CD8-positive, alpha-beta memory T cell (primary cell): ENCODE results near the gene C10orf71. TPM values are rescaled to one million over a fixed set of nuclear protein-coding genes. Genes with fewer than 3 reads are reported as not detected.

Experiments
- CTCF ChIA-PET: fragments of 350-600 bp; sonication (Branson Sonifier 250); formaldehyde crosslinking; loops from one replicate; lab custom pipeline; 2021; ENCODE audit warnings: antibody characterized with exemption; lab: Charles Lee
- POLR2A ChIA-PET: fragments of 350-600 bp; sonication (Branson Sonifier 250); formaldehyde crosslinking; loops from one replicate; lab custom pipeline; 2021; ENCODE audit warnings: antibody characterized with exemption; lab: Charles Lee
- DNase-seq, 5 donors: peaks; one replicate each; pipeline versions ENCODE4 v3.0.0 to v3.0.0-alpha.2; 2020 to 2022; ENCODE audit warnings: mixed read lengths in 1 of 5
- H3K27ac ChIP-seq: one replicate; pipeline ENCODE4 v1.7.0; 2013; ENCODE audit warnings: low read depth, mild to moderate bottlenecking, low read length, moderate library complexity
- H3K27me3 ChIP-seq: 2 replicates; pipeline ENCODE4 v1.7.0; 2013; ENCODE audit warnings: low read length, mild to moderate bottlenecking; ENCODE audit not compliant: insufficient read depth, poor library complexity, severe bottlenecking
- H3K36me3 ChIP-seq: 2 replicates; pipeline ENCODE4 v1.7.0; 2013; ENCODE audit warnings: mild to moderate bottlenecking, low read length, moderate library complexity; ENCODE audit not compliant: insufficient read depth
- H3K4me1 ChIP-seq: 2 replicates; pipeline ENCODE4 v1.7.0; 2013; ENCODE audit warnings: mild to moderate bottlenecking, low read length, moderate library complexity; ENCODE audit not compliant: insufficient read depth
- H3K4me3 ChIP-seq: 2 replicates; pipeline ENCODE4 v1.7.0; 2013; ENCODE audit warnings: mild to moderate bottlenecking, low read length
- H3K9me3 ChIP-seq: 2 replicates; pipeline ENCODE4 v1.7.0; 2013; ENCODE audit warnings: mild to moderate bottlenecking, low read length
- H3K27ac Mint-ChIP-seq, 8 donors: one replicate each; pipeline ENCODE4 v1.8.0; 2020 to 2021; ENCODE audit warnings: mixed read lengths in 8 of 8, mild to moderate bottlenecking in 6 of 8, inconsistent platforms in 3 of 8, moderate library complexity in 3 of 8
- H3K27me3 Mint-ChIP-seq, 2 donors: one replicate each; pipeline ENCODE4 v1.8.0; 2020 to 2021; ENCODE audit warnings: mixed read lengths in 2 of 2, mild to moderate bottlenecking in 1 of 2, moderate library complexity in 1 of 2
- H3K36me3 Mint-ChIP-seq, 3 donors: one replicate each; pipeline ENCODE4 v1.8.0; 2020 to 2021; ENCODE audit warnings: mixed read lengths in 3 of 3, inconsistent platforms in 1 of 3, mild to moderate bottlenecking in 1 of 3
- H3K4me1 Mint-ChIP-seq, 3 donors: one replicate each; pipeline ENCODE4 v1.8.0; 2020 to 2021; ENCODE audit warnings: mixed read lengths in 3 of 3, inconsistent platforms in 1 of 3, mild to moderate bottlenecking in 1 of 3
- H3K4me3 Mint-ChIP-seq, 7 donors: one replicate each; pipeline ENCODE4 v1.8.0; 2020 to 2021; ENCODE audit warnings: mixed read lengths in 7 of 7, mild to moderate bottlenecking in 6 of 7, moderate library complexity in 4 of 7, inconsistent platforms in 2 of 7
- H3K9me3 Mint-ChIP-seq, 5 donors: one replicate each; pipeline ENCODE4 v1.8.0; 2020 to 2022; ENCODE audit warnings: mixed read lengths in 5 of 5, mild to moderate bottlenecking in 3 of 5, moderate library complexity in 2 of 5, inconsistent platforms in 1 of 5
- polyA plus RNA-seq: library from polyadenylated mRNA; unstranded; fragments of 300-500 nt; fragmentation: Illumina TruSeq; gene quantifications from one replicate; pipeline ENCODE4 v1.2.3, GENCODE V29; 2021
- total RNA-seq, 2 experiments: library from RNA; stranded (reverse); gene quantifications; one replicate each; pipeline ENCODE4 v1.2.3, GENCODE V29; 2021

C10orf71 gene
- total and polyA plus RNA-seq, 3 experiments from 2014 or later: not detected

GRCh38 chr10:49359349-49360270, 60.6 kb downstream of the C10orf71 start:
- POLR2A ChIA-PET: no interaction called here

GRCh38 chr10:49360271-49361177, 61.6 kb downstream of the C10orf71 start:
- ChIA-PET CTCF (no interaction called here), POLR2A (no interaction called here)
- H3K27me3 Mint-ChIP-seq: peaks cover 0 to 21% of the 10 kb centered on the region in 2 donors
- Histone ChIP-seq H3K4me3 (no peak overlapping the region), H3K4me1 (no peaks in the 10 kb centered on the region), H3K9me3 (no peaks in the 10 kb centered on the region), H3K27ac (no peak overlapping the region), H3K36me3 (no peaks in the 10 kb centered on the region), H3K27me3 (no peaks in the 10 kb centered on the region)
- H3K36me3 Mint-ChIP-seq: no peaks in the 10 kb centered on the region
- no peak overlapping the region for H3K4me3 Mint-ChIP-seq
- no peaks in the 10 kb centered on the region for H3K4me1 Mint-ChIP-seq
- no peak overlapping the region for H3K27ac Mint-ChIP-seq
- no peak for DNase-seq
- H3K9me3 Mint-ChIP-seq: peaks cover 0 to 8% (median 0%) of the 10 kb centered on the region in 5 donors

More at GRCh38 chr10:49359349-49360270, 60.6 kb downstream of the C10orf71 start:
- Histone ChIP-seq H3K27ac (no peak overlapping the region), H3K4me3 (no peak overlapping the region), H3K36me3 (no peaks in the 10 kb centered on the region), H3K9me3 (no peaks in the 10 kb centered on the region), H3K27me3 (no peaks in the 10 kb centered on the region), H3K4me1 (no peaks in the 10 kb centered on the region)
- CTCF ChIA-PET: no interaction called here
- no peak for DNase-seq
- Mint-ChIP-seq H3K4me3 (no peak overlapping the region), H3K27ac (no peak overlapping the region), H3K4me1 (no peaks in the 10 kb centered on the region), H3K9me3 (peaks cover 0 to 8% (median 0%) of the 10 kb centered on the region in 5 donors), H3K36me3 (no peaks in the 10 kb centered on the region), H3K27me3 (peaks cover 0 to 20% of the 10 kb centered on the region in 2 donors)

- H3K4me3 Mint-ChIP-seq: no peak overlapping the region
- no peaks in the 10 kb centered on the region for H3K36me3 ChIP-seq
- H3K4me1 ChIP-seq: no peaks in the 10 kb centered on the region
- H3K9me3 Mint-ChIP-seq: peaks cover 0 to 7% (median 0%) of the 10 kb centered on the region in 5 donors
- H3K36me3 Mint-ChIP-seq: no peaks in the 10 kb centered on the region
- peaks cover 0 to 15% of the 10 kb centered on the region in 2 donors for H3K27me3 Mint-ChIP-seq
- ChIA-PET CTCF (no interaction called here), POLR2A (no interaction called here)
- H3K27ac Mint-ChIP-seq: no peak overlapping the region
- DNase-seq: no peak
- no peaks in the 10 kb centered on the region for H3K9me3 ChIP-seq
- H3K4me3 ChIP-seq: no peak overlapping the region
- H3K4me1 Mint-ChIP-seq: no peaks in the 10 kb centered on the region
- H3K27me3 ChIP-seq: no peaks in the 10 kb centered on the region
- H3K27ac ChIP-seq: no peak overlapping the region
Measured at GRCh38 chr10:49361178-49361554, 62.2 kb downstream of the C10orf71 start.

GRCh38 chr10:49361735-49362568, 63.0 kb downstream of the C10orf71 start:
- H3K27me3 Mint-ChIP-seq: peaks cover 0 to 15% of the 10 kb centered on the region in 2 donors
- DNase-seq: no peak
- ChIA-PET POLR2A (no interaction called here), CTCF (no interaction called here)
- Histone ChIP-seq H3K4me3 (no peak overlapping the region), H3K4me1 (no peaks in the 10 kb centered on the region), H3K27ac (no peak overlapping the region), H3K36me3 (no peaks in the 10 kb centered on the region), H3K27me3 (no peaks in the 10 kb centered on the region), H3K9me3 (no peaks in the 10 kb centered on the region)
- peaks cover 0 to 5% (median 0%) of the 10 kb centered on the region in 5 donors for H3K9me3 Mint-ChIP-seq
- H3K36me3 Mint-ChIP-seq: no peaks in the 10 kb centered on the region
- no peak overlapping the region for H3K27ac Mint-ChIP-seq
- no peak overlapping the region for H3K4me3 Mint-ChIP-seq
- no peaks in the 10 kb centered on the region for H3K4me1 Mint-ChIP-seq

GRCh38 chr10:49362596-49363260, 63.8 kb downstream of the C10orf71 start:
- Mint-ChIP-seq H3K4me3 (no peak overlapping the region), H3K27ac (no peak overlapping the region), H3K27me3 (peaks cover 0 to 15% of the 10 kb centered on the region in 2 donors), H3K4me1 (no peaks in the 10 kb centered on the region), H3K9me3 (peaks cover 0 to 1% (median 0%) of the 10 kb centered on the region in 5 donors), H3K36me3 (no peaks in the 10 kb centered on the region)
- no peak for DNase-seq
- Histone ChIP-seq H3K4me3 (no peak overlapping the region), H3K36me3 (no peaks in the 10 kb centered on the region), H3K9me3 (no peaks in the 10 kb centered on the region), H3K27me3 (no peaks in the 10 kb centered on the region), H3K27ac (no peak overlapping the region), H3K4me1 (no peaks in the 10 kb centered on the region)
- ChIA-PET POLR2A (no interaction called here), CTCF (interaction anchor here (1.0 kb wide), 1 partner anchor 11 kb away, joined by 3 read pairs; no protein-coding TSS in a partner anchor)

GRCh38 chr10:49363309-49364031, 64.5 kb downstream of the C10orf71 start:
- no peaks in the 10 kb centered on the region for H3K36me3 ChIP-seq
- H3K27me3 Mint-ChIP-seq: peaks cover 0 to 18% of the 10 kb centered on the region in 2 donors
- H3K9me3 Mint-ChIP-seq: no peaks in the 10 kb centered on the region
- no peaks in the 10 kb centered on the region for H3K27me3 ChIP-seq
- CTCF ChIA-PET: interaction anchor here (1.0 kb wide), 1 partner anchor 11 kb away, joined by 3 read pairs; no protein-coding TSS in a partner anchor
- H3K27ac Mint-ChIP-seq: no peak overlapping the region
- no peaks in the 10 kb centered on the region for H3K4me1 ChIP-seq
- POLR2A ChIA-PET: no interaction called here
- no peak overlapping the region for H3K27ac ChIP-seq
- H3K4me3 ChIP-seq: no peak overlapping the region
- no peaks in the 10 kb centered on the region for H3K4me1 Mint-ChIP-seq
- H3K4me3 Mint-ChIP-seq: no peak overlapping the region
- H3K36me3 Mint-ChIP-seq: no peaks in the 10 kb centered on the region
- no peak for DNase-seq
- H3K9me3 ChIP-seq: no peaks in the 10 kb centered on the region

GRCh38 chr10:49364051-49364450, 65.1 kb downstream of the C10orf71 start:
- Histone ChIP-seq H3K27me3 (no peaks in the 10 kb centered on the region), H3K27ac (no peak overlapping the region), H3K9me3 (no peaks in the 10 kb centered on the region), H3K4me3 (no peak overlapping the region), H3K4me1 (no peaks in the 10 kb centered on the region), H3K36me3 (no peaks in the 10 kb centered on the region)
- Mint-ChIP-seq H3K27me3 (peaks cover 0 to 12% of the 10 kb centered on the region in 2 donors), H3K4me3 (no peak overlapping the region), H3K36me3 (no peaks in the 10 kb centered on the region), H3K4me1 (no peaks in the 10 kb centered on the region), H3K27ac (no peak overlapping the region), H3K9me3 (no peaks in the 10 kb centered on the region)
- ChIA-PET POLR2A (no interaction called here), CTCF (no interaction called here)
- no peak for DNase-seq
